Measurements from ENCODE around the gene GRB10.
A peak's percentile ranks its signal among the peaks of the same experiment; 100 is the strongest.

The GRB10 gene

GRCh38 chr7:50637725-50638643, 144.7 kb downstream of the GRB10 start:
- no peak for DNase-seq (ENCODE audit: low read depth in 2 of 2)

- no peak for DNase-seq (ENCODE audit: low read depth in 2 of 2)
Measured at GRCh38 chr7:50634378-50634777, 148.3 kb downstream of the GRB10 start.

GRCh38 chr7:50633414-50633710, 149.3 kb downstream of the GRB10 start:
- DNase-seq (ENCODE audit: low read depth in 2 of 2), result no peak

GRCh38 chr7:50632561-50633413, 149.9 kb downstream of the GRB10 start:
- peak; percentile 17 to 37 for DNase-seq (ENCODE audit: low read depth in 2 of 2)

GRCh38 chr7:50631639-50632038, 151.1 kb downstream of the GRB10 start:
- DNase-seq (ENCODE audit: low read depth in 2 of 2), result no peak

GRCh38 chr7:50631100-50631499, 151.6 kb downstream of the GRB10 start:
- DNase-seq (ENCODE audit: low read depth in 2 of 2), result no peak

- no peak for DNase-seq (ENCODE audit: low read depth in 2 of 2)
Measured at GRCh38 chr7:50629238-50629901, 153.3 kb downstream of the GRB10 start.

GRCh38 chr7:50628434-50629084, 154.1 kb downstream of the GRB10 start:
- no peak for DNase-seq (ENCODE audit: low read depth in 2 of 2)

- no peak for DNase-seq (ENCODE audit: low read depth in 2 of 2)
Measured at GRCh38 chr7:50627824-50628361, 154.8 kb downstream of the GRB10 start.

- DNase-seq (ENCODE audit: low read depth in 2 of 2), result no peak
Measured at GRCh38 chr7:50626286-50626685, 156.4 kb downstream of the GRB10 start.

- DNase-seq (ENCODE audit: low read depth in 2 of 2), result no peak
Measured at GRCh38 chr7:50625360-50625759, 157.3 kb downstream of the GRB10 start.

- no peak for DNase-seq (ENCODE audit: low read depth in 2 of 2)
Measured at GRCh38 chr7:50622821-50623220, 159.9 kb downstream of the GRB10 start.

DNA sequence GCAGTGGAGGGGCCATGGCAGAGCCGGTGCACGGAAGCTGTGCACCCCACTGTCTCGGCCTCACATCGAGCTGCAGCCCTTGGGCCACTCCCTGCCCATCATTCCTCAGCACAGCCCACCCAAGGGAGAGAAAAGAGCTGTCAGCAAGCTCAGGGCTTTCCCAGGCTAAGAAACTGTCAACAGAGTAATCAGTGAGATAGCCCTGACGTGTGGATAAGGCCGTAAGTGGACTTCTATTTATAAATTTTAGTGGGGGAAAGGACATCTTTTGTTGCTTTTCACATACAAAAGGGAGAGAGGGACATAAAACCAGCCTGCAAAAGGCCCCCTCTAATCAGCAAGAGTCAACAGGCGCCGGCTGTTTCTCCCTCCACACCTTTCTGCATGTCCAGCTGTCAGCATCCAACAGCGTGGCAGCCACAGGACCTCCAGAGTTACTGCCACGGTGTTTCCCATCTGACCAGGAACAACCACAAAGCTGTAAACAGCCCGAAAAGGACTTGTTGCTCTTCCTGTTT, 160.7 kb downstream of the GRB10 start:
- DNase-seq (ENCODE audit: low read depth in 2 of 2), result no peak

- DNase-seq (ENCODE audit: low read depth in 2 of 2), result no peak
Measured at GRCh38 chr7:50621206-50621605, 161.5 kb downstream of the GRB10 start.

- no peak for DNase-seq (ENCODE audit: low read depth in 2 of 2)
Measured at GRCh38 chr7:50620433-50620832, 162.3 kb downstream of the GRB10 start.

GRCh38 chr7:50619684-50620083, 163.0 kb downstream of the GRB10 start:
- no peak for DNase-seq (ENCODE audit: low read depth in 2 of 2)

DNA sequence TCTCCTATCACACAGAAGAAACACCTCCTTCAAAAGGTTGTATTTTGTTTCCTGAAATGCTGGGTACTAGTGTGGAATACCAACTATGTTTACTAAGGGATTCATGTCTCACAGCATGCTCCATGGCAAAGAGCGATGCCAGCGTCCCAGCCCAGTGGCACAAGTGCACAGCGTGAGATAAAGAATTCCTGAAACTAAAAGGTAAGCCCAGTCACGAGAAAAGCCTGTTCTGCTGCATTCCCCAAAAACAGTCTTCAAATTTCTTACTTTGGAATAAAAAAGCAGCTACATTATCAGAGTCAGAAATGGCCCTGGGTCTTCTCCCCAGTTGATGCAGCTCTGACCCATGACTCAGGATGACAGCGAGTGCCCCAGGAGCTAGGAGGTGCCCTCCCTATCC, 164.4 kb downstream of the GRB10 start:
- DNase-seq (ENCODE audit: low read depth in 2 of 2), result no peak

DNA sequence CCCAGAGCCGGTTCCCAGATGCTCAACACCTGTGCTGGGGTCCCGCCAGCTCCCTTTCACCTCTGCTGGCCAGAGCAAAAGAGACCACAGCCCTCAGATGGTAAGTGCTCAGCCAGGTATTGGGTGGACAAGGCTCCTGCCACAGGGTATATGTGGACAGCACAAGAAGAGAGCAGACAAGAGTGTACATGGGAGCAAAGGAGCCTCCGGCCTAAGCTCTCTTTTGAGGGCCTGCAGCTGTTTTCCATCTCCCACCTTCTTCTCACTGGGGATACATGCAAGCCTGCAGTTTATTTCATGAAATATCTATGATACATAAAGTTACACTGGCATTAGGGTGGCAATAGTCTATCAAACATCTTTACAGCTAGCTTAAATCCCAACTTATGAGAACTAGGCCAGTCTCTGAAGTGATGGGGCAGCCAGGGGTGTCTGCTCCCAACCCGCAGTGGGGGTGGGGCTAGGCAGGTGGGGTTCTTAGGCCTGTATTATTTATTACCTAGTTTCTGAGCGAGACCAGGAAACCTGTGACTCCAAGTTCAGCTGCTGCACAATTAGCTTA, 167.1 kb downstream of the GRB10 start:
- no peak for DNase-seq (ENCODE audit: low read depth in 2 of 2)

- DNase-seq (ENCODE audit: low read depth in 2 of 2), result no peak
Measured at GRCh38 chr7:50614721-50615518, 167.8 kb downstream of the GRB10 start.

DNA sequence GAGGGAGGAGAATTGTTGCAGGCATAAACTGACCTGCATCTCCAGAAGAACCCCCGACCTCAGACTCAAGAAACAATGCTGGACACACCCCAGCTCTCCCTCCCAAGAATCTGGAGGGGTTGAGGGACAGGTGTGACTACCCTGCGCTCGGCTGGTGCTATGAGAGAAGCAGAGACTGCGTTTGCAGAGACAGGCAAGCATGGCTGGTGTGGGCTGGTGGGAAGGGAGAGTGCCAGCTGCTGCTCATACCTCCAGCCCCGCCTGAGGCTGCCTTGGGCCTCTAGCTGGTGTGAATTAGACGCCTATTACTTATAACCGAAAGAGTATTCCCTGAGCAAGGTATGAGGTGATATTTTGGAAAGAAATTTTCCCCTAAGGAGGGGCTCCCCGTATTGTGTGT, 169.2 kb downstream of the GRB10 start:
- no peak for DNase-seq (ENCODE audit: low read depth in 2 of 2)
